ENCODE data around the gene WWOX.

Gene WWOX

DNA sequence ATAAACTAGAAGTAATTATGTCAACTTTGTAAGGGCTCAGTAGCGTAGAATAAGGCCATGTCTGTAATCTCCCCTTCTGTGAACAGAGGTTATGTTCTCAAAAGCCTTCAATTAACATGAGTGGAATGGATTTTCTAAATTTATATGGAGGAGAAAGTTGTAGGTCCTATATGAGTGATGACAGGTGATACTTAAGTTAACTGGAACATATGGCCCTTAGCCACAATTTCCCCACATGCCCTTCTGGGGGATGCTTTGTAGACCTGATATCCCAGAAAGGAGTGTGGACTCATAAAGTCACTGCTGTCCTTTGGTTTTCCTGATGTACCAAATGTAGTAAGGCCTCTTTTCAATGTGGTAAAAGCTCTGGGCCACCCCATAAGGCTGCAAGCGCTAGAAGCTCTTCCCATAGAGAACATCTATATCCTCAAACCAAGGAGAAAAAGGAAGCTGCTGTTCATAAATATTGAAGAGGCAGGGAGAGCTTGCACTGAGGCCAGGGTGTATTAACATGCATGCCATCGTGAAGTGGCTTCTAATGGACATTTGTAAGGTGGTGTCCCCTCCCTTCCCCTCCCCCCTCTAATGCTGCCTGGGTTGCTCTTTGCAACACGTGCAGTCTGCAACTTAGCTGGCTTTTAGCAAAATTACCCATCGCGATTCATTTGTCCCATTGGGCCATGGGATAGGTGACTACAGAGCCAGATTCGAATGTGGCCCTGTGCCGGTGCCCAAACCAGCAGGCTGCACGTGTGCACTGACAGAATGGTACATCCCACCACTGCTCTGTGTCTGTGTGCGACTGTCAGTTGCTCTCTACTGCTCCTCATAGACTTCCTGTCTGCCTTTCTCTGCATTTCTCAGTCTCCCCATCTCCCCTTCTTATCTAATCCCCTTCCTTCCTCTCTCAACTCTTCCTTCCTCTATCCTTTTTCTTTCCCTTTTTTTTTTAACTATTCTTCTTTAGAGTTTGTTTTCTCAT is 269.0 kb downstream of the WWOX start:
- TF ChIP-seq POLR2A (IDR thresholded peaks at IDR 0.05; ENCODE audit: extremely low read depth, insufficient read length) (no peak), MYC (IDR thresholded peaks at IDR 0.05; ENCODE audit: low read depth, low read length) (no peak)
- TF ChIP-seq, protein P1, sequence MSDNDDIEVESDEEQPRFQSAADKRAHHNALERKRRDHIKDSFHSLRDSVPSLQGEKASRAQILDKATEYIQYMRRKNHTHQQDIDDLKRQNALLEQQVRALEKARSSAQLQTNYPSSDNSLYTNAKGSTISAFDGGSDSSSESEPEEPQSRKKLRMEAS (IDR thresholded peaks at IDR 0.05; ENCODE audit: low read depth, low read length): no peak
- no peak for DNase-seq (ENCODE audit: low read depth)

DNA sequence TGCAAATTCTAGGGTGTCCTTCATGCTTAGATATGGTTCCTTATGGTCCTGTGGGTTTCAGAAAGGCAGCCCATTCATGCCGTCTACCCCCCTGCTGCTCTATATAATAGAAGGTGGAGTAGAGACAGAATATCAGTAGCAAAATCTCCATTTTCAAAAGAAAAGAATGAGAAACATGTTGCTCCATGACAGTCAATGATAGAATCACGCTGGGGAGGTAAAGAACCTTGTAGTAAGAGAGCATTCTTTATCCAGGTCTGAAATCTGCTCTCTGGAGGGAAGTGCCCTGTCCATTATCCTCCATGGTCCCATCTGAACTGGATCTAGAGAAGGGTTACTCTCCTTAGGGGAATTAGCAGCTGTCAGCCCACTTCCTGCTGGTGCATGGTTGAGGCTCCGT is 272.8 kb downstream of the WWOX start:
- H3K4me3 ChIP-seq (ENCODE audit: low read depth, low read length): no peak overlapping the region
- no peak for DNase-seq (ENCODE audit: low read depth)
- TF ChIP-seq MYC (IDR thresholded peaks at IDR 0.05; ENCODE audit: low read depth, low read length) (no peak), POLR2A (IDR thresholded peaks at IDR 0.05; ENCODE audit: extremely low read depth, insufficient read length) (no peak)
- TF ChIP-seq, protein P1 (IDR thresholded peaks at IDR 0.05; ENCODE audit: low read depth, low read length): no peak
- TF ChIP-seq, protein P2, sequence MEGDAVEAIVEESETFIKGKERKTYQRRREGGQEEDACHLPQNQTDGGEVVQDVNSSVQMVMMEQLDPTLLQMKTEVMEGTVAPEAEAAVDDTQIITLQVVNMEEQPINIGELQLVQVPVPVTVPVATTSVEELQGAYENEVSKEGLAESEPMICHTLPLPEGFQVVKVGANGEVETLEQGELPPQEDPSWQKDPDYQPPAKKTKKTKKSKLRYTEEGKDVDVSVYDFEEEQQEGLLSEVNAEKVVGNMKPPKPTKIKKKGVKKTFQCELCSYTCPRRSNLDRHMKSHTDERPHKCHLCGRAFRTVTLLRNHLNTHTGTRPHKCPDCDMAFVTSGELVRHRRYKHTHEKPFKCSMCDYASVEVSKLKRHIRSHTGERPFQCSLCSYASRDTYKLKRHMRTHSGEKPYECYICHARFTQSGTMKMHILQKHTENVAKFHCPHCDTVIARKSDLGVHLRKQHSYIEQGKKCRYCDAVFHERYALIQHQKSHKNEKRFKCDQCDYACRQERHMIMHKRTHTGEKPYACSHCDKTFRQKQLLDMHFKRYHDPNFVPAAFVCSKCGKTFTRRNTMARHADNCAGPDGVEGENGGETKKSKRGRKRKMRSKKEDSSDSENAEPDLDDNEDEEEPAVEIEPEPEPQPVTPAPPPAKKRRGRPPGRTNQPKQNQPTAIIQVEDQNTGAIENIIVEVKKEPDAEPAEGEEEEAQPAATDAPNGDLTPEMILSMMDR (IDR thresholded peaks at IDR 0.05; ENCODE audit: low read depth, low read length): no peak

More for the DNA sequence above, 269.0 kb downstream of the WWOX start:
- H3K4me3 ChIP-seq (ENCODE audit: low read depth, low read length): no peak overlapping the region

DNA sequence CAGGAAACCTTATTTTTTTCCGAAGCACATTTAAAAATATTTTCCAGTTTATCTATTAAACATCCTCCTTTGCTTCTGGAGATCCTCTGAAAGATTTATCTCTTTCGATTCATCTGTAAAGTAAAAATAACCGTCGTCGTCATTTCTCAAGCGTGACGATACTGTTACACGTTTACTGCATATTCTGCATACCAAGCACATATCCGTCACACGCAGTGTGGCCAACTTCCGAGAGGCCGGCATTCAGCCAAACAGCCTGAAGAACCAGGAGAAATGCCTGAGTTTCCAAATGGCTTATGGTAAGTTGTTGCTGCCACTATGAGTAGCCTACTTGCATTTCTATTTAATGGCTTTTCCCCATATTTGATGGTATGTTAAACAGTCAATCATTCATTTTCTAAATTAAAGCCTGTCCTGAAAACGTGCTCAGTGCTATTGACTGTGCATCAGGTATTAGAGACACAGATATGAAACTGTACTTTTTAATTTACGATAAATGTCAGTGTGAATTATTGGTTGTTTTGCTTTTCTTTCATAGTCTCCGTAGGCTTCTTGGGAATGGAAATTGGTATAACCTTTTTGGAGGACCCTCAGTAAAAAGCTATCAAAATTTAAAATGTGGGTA is 275.7 kb downstream of the WWOX start:
- no peak for DNase-seq (ENCODE audit: low read depth)
- H3K4me3 ChIP-seq (ENCODE audit: low read depth, low read length): no peak overlapping the region
- TF ChIP-seq, protein P1 (IDR thresholded peaks at IDR 0.05; ENCODE audit: low read depth, low read length): no peak
- TF ChIP-seq, protein P2 (IDR thresholded peaks at IDR 0.05; ENCODE audit: low read depth, low read length): no peak
- no peak for TF ChIP-seq POLR2A (IDR thresholded peaks at IDR 0.05; ENCODE audit: extremely low read depth, insufficient read length)
- no peak for TF ChIP-seq MYC (IDR thresholded peaks at IDR 0.05; ENCODE audit: low read depth, low read length)

DNA sequence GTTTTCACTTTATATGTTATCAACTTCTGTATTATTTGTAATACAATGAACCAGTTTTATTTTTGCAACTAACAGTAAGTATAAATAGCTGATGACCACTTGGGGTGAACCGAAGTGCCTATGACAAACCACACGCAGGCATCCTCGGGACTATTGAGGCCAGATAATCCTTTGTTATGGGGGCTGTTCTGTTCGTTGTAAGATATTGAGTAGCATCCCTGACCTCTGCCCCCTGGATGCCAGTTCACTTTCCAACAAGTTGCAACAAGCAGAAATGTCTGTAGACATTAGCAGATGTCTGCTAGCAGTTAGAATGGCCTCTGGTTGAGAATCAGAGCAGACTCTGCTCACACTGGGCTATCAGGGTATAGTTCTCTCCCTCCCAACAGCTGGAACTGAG is 277.0 kb downstream of the WWOX start:
- DNase-seq (ENCODE audit: low read depth): no peak
- TF ChIP-seq, protein P2 (IDR thresholded peaks at IDR 0.05; ENCODE audit: low read depth, low read length): no peak
- TF ChIP-seq, protein P1 (IDR thresholded peaks at IDR 0.05; ENCODE audit: low read depth, low read length): no peak
- TF ChIP-seq MYC (IDR thresholded peaks at IDR 0.05; ENCODE audit: low read depth, low read length) (no peak), POLR2A (IDR thresholded peaks at IDR 0.05; ENCODE audit: extremely low read depth, insufficient read length) (no peak)
- H3K4me3 ChIP-seq (ENCODE audit: low read depth, low read length): no peak overlapping the region

DNA sequence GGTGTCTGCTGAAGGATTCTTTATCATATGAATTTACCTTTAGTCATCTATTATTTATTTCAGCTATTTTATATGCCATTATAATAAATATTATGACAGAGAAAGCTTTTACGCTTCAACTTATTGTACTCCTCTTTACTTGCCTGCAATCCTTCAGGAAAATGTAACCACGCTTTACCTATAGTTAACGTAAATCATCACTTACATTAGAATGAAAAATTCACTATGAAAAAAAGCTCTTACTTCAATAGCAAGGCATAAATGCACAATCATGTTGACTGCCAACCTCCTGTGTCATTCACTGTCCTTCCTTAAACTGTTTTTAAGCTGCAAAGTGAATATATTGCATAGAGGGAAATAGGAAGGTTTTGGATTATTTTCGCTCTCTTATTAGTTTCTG is 277.9 kb downstream of the WWOX start:
- no peak overlapping the region for H3K4me3 ChIP-seq (ENCODE audit: low read depth, low read length)
- TF ChIP-seq, protein P1 (IDR thresholded peaks at IDR 0.05; ENCODE audit: low read depth, low read length): no peak
- no peak for DNase-seq (ENCODE audit: low read depth)

DNA sequence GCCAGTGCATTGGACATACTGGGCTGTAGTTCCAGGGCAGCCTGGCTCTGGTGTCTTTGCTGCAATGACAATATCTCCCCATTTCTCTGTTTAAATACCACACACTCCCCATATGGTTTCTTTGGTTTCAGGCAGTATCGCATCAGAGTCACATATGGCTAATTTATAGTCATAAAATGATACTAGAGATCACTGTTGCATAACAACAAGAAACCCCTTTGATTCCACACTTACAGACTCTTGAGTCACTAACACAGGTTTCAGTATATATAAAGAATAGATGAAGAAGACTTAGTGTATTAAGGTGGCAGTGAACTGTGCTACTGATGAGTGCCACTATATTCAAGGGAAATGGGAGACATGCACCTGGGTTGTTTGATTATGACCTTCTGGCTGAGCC is 281.6 kb downstream of the WWOX start:
- H3K4me3 ChIP-seq (ENCODE audit: low read depth, low read length): no peak overlapping the region
- TF ChIP-seq MYC (IDR thresholded peaks at IDR 0.05; ENCODE audit: low read depth, low read length) (no peak), POLR2A (IDR thresholded peaks at IDR 0.05; ENCODE audit: extremely low read depth, insufficient read length) (no peak)
- TF ChIP-seq, protein P2 (IDR thresholded peaks at IDR 0.05; ENCODE audit: low read depth, low read length): no peak
- TF ChIP-seq, protein P1 (IDR thresholded peaks at IDR 0.05; ENCODE audit: low read depth, low read length): no peak
- no peak for DNase-seq (ENCODE audit: low read depth)

Data from NB4 (cell line).